ENCODE results near the gene CCDC197. TPM values are rescaled to one million over a fixed set of nuclear protein-coding genes. Genes with fewer than 3 reads are reported as not detected.
A peak's percentile ranks its signal among the peaks of the same experiment; 100 is the strongest.

Gene CCDC197
- total RNA-seq, 1 donor from 2014 or later: 1.2 TPM

GRCh38 chr14:94051115-94051514, 54.0 kb downstream of the CCDC197 start:
- no peak overlapping the region for H3K4me3 ChIP-seq
- intact Hi-C loops (cut with micrococcal nuclease): no loop called here
- TF ChIP-seq CTCF (IDR thresholded peaks at IDR 0.05; ENCODE audit: borderline replicate concordance): peak; percentile 52
- peaks cover 99% of the 10 kb centered on the region for H3K36me3 ChIP-seq
- peaks cover 48% of the 10 kb centered on the region for H3K4me1 ChIP-seq
- peak; percentile 46 for DNase-seq
- no peaks in the 10 kb centered on the region for H3K27me3 ChIP-seq (ENCODE audit: low read depth)
- peak overlapping the region; percentile 47 for H3K27ac ChIP-seq (replicated peaks)
- H3K9me3 ChIP-seq (replicated peaks): no peaks in the 10 kb centered on the region

- Histone ChIP-seq H3K27ac (replicated peaks) (peak overlapping the region; percentile 47), H3K36me3 (peaks cover 100% of the 10 kb centered on the region), H3K27me3 (ENCODE audit: low read depth) (no peaks in the 10 kb centered on the region), H3K4me1 (peaks cover 48% of the 10 kb centered on the region), H3K9me3 (replicated peaks) (no peaks in the 10 kb centered on the region), H3K4me3 (no peak overlapping the region)
- no peak for TF ChIP-seq CTCF (IDR thresholded peaks at IDR 0.05; ENCODE audit: borderline replicate concordance)
- no peak for DNase-seq
- intact Hi-C loops (cut with micrococcal nuclease): no loop called here
These were observed 54.7 kb downstream of the CCDC197 start for GRCh38 chr14:94051779-94052178.

- Histone ChIP-seq H3K4me3 (no peak overlapping the region), H3K36me3 (peaks cover 100% of the 10 kb centered on the region), H3K4me1 (peaks cover 51% of the 10 kb centered on the region), H3K9me3 (replicated peaks) (no peaks in the 10 kb centered on the region), H3K27me3 (ENCODE audit: low read depth) (no peaks in the 10 kb centered on the region), H3K27ac (replicated peaks) (peak overlapping the region; percentile 47)
- intact Hi-C loops (cut with micrococcal nuclease): no loop called here
- DNase-seq: no peak
- TF ChIP-seq CTCF (IDR thresholded peaks at IDR 0.05; ENCODE audit: borderline replicate concordance): no peak
These were observed 55.1 kb downstream of the CCDC197 start for GRCh38 chr14:94052199-94052598.

GRCh38 chr14:94052662-94053061, 55.6 kb downstream of the CCDC197 start:
- peaks cover 100% of the 10 kb centered on the region for H3K36me3 ChIP-seq
- intact Hi-C loops (cut with micrococcal nuclease): no loop called here
- H3K4me1 ChIP-seq: peaks cover 56% of the 10 kb centered on the region
- TF ChIP-seq CTCF (IDR thresholded peaks at IDR 0.05; ENCODE audit: borderline replicate concordance): no peak
- no peaks in the 10 kb centered on the region for H3K9me3 ChIP-seq (replicated peaks)
- no peak overlapping the region for H3K4me3 ChIP-seq
- DNase-seq: no peak
- H3K27ac ChIP-seq (replicated peaks): no peak overlapping the region
- H3K27me3 ChIP-seq (ENCODE audit: low read depth): no peaks in the 10 kb centered on the region

GRCh38 chr14:94054401-94054800, 57.3 kb downstream of the CCDC197 start:
- no peak overlapping the region for H3K4me3 ChIP-seq
- intact Hi-C loops (cut with micrococcal nuclease): no loop called here
- DNase-seq: no peak
- peaks cover 99% of the 10 kb centered on the region for H3K36me3 ChIP-seq
- no peak overlapping the region for H3K27ac ChIP-seq (replicated peaks)
- no peak for TF ChIP-seq CTCF (IDR thresholded peaks at IDR 0.05; ENCODE audit: borderline replicate concordance)
- no peaks in the 10 kb centered on the region for H3K9me3 ChIP-seq (replicated peaks)
- H3K4me1 ChIP-seq: peaks cover 56% of the 10 kb centered on the region
- no peaks in the 10 kb centered on the region for H3K27me3 ChIP-seq (ENCODE audit: low read depth)

GRCh38 chr14:94054936-94055335, 57.8 kb downstream of the CCDC197 start:
- intact Hi-C loops (cut with micrococcal nuclease): no loop called here

More at GRCh38 chr14:94054936-94055335, 57.8 kb downstream of the CCDC197 start:
- TF ChIP-seq CTCF (IDR thresholded peaks at IDR 0.05; ENCODE audit: borderline replicate concordance): no peak
- no peaks in the 10 kb centered on the region for H3K9me3 ChIP-seq (replicated peaks)
- no peak overlapping the region for H3K27ac ChIP-seq (replicated peaks)
- H3K4me3 ChIP-seq: no peak overlapping the region
- H3K36me3 ChIP-seq: peaks cover 99% of the 10 kb centered on the region
- DNase-seq: no peak
- H3K27me3 ChIP-seq (ENCODE audit: low read depth): no peaks in the 10 kb centered on the region
- H3K4me1 ChIP-seq: peaks cover 56% of the 10 kb centered on the region

All from left ventricle myocardium inferior (tissue), 1 donor.